ENCODE measurements around the gene TMEM242.

The TMEM242 gene

DNA sequence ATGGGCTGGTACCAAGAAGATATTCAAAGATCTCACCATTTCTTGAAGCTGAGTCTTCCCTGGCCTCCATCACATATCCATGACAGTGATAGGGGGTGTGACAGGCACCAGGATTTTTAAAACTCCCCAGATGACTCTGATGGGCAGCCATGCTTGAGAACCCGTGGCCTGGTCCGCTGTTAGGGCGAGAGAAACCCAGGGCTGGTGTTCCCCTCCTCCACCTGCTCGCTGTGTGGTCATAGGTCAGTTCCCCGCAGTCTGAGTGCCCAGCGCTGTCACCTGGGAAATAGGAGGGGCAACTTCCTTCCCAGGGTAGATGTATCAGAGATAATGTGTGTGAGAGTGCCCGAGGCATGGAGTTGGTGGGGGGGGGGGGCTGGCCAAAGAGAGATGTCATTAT is 50.9 kb downstream of the TMEM242 start:
- Mint-ChIP-seq H3K4me1 (peaks cover 4% of the 10 kb centered on the region), H3K4me3 (no peak overlapping the region), H3K36me3 (no peaks in the 10 kb centered on the region), H3K27ac (no peak overlapping the region), H3K27me3 (no peaks in the 10 kb centered on the region), H3K9me3 (peaks cover 7% of the 10 kb centered on the region)

DNA sequence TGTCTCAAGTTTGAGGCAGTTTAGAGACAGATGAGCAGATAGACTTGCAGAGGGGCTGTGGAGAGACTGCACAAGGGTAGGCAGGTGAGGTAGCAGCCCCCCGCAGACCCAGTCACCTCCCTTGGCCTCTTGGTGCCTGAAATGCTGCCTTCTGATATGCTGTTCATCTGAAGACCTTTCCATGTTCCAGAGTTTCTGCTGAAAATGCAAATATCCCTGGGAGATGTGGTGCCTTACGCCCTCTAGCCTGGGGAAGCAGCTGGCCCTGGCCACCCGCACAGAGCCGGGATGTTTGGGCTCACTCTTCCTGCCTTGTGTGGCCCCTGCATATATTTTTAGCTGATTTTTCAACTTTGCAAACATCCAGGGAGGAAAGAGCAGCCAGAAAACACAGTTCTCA is 51.4 kb downstream of the TMEM242 start:
- Mint-ChIP-seq H3K4me1 (peaks cover 4% of the 10 kb centered on the region), H3K36me3 (no peaks in the 10 kb centered on the region), H3K4me3 (no peak overlapping the region), H3K27me3 (no peaks in the 10 kb centered on the region), H3K27ac (no peak overlapping the region), H3K9me3 (peaks cover 7% of the 10 kb centered on the region)

DNA sequence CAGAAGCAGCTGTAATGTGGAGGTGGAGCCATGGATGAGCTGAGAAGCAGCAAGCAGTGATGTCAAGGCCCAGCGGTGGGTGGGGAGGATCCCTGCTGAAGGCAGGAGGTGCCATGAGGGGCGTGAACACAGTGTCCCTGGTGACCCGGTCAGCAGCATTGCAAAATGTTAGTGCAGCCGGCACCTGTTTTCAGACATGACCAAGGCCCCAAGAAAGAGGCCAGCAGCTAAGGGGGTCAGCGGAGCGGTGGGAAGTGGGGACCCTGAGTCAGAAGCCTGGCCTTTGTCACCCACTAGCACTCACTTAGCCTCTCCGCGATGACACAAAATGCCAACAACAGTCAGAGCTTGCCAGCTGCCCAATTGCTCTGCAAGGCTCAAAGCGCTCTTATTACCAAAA is 51.9 kb downstream of the TMEM242 start:
- Mint-ChIP-seq H3K36me3 (no peaks in the 10 kb centered on the region), H3K27me3 (no peaks in the 10 kb centered on the region), H3K4me1 (peaks cover 4% of the 10 kb centered on the region), H3K27ac (no peak overlapping the region), H3K4me3 (no peak overlapping the region), H3K9me3 (peaks cover 7% of the 10 kb centered on the region)

DNA sequence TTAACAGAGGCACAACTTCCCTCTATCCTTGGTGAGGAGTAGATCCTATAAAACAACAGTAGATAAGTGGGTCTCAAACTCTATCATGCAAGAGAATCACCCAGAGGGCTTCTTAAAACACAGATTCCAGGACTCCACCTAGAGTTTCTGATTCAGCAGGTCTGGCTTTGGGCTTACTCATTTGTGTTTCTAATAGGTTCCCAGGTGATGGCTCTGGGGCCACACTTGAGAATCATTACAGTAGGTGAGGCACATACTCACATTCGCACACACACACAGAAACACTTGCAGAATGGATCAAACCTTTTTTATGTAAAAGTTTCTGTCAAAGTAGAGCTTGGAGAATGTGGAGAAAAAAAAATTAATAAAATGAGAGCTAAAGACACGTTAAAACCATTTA is 52.4 kb downstream of the TMEM242 start:
- no peaks in the 10 kb centered on the region for H3K36me3 Mint-ChIP-seq
- no peak overlapping the region for H3K27ac Mint-ChIP-seq
- H3K4me3 Mint-ChIP-seq, result no peak overlapping the region
- peaks cover 7% of the 10 kb centered on the region for H3K9me3 Mint-ChIP-seq
- peaks cover 4% of the 10 kb centered on the region for H3K4me1 Mint-ChIP-seq
- H3K27me3 Mint-ChIP-seq, result no peaks in the 10 kb centered on the region

DNA sequence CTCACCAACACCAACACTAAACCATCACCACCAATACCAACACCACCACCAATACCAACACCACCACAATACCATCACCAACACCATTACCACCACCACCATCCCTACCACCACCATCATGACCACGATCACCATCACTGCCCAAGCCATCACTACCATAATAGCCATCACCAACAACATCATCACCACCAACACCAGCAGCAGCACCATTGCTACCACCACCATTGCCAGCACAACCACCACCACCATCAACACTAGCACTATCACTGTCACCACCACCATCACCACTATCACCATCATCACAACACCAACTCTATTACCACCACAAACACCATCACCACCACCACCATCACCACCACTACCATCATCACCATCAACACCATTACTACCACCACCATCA is 53.0 kb downstream of the TMEM242 start:
- Mint-ChIP-seq H3K4me3 (no peak overlapping the region), H3K4me1 (peaks cover 4% of the 10 kb centered on the region), H3K27me3 (no peaks in the 10 kb centered on the region), H3K27ac (no peak overlapping the region), H3K9me3 (peaks cover 7% of the 10 kb centered on the region), H3K36me3 (no peaks in the 10 kb centered on the region)

DNA sequence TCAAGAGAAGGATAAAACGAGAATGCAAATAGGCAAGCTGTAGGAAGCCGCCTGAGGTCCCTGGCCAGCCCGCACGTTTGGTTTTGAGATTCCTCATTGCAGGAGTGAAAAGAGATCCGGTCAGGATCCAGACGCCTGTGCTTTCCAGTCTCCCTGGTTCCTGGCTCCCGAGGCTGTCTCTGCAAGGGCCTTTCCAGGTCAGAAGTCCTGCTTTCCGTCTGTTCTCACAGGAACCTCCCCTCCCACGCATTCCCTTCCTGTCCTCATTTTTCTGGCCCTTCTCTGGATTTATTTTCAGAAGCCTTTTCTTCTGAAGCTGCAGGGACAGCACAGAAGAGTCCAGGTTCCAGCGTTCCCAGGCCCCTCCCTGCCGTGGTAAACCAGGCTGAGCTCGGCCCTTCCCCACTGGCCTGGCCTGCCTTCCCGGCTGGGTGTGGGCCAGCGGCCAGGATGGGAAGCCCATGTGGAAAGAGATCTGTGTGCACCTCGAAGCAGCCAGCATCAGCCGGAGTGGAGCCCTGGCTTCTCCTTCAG is 54.0 kb downstream of the TMEM242 start:
- H3K4me1 Mint-ChIP-seq, result peaks cover 4% of the 10 kb centered on the region
- H3K36me3 Mint-ChIP-seq, result no peaks in the 10 kb centered on the region
- no peaks in the 10 kb centered on the region for H3K27me3 Mint-ChIP-seq
- H3K4me3 Mint-ChIP-seq, result no peak overlapping the region
- H3K27ac Mint-ChIP-seq, result no peak overlapping the region
- H3K9me3 Mint-ChIP-seq, result peaks cover 7% of the 10 kb centered on the region

DNA sequence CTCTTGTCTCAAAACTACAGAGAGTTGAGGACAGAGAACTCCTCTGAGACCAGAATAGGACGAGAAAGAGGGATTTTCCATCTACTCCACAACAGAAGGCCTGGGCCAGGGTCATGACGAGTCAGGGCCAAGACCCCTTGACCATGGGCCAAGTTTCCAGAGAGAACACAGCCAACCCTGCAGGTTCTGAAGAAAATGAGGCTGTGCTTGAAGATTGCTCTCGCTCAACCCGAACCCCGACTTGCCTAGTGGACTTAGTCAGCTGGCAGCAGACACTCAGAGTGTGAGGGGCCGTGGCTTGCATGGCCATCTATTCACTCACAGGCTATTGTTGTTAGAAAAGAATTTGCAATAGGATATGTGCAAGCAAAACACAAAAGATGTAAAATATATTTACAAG is 54.5 kb downstream of the TMEM242 start:
- Mint-ChIP-seq H3K27me3 (no peaks in the 10 kb centered on the region), H3K36me3 (no peaks in the 10 kb centered on the region), H3K4me3 (no peak overlapping the region), H3K4me1 (peaks cover 2% of the 10 kb centered on the region), H3K27ac (no peak overlapping the region), H3K9me3 (peaks cover 7% of the 10 kb centered on the region)

DNA sequence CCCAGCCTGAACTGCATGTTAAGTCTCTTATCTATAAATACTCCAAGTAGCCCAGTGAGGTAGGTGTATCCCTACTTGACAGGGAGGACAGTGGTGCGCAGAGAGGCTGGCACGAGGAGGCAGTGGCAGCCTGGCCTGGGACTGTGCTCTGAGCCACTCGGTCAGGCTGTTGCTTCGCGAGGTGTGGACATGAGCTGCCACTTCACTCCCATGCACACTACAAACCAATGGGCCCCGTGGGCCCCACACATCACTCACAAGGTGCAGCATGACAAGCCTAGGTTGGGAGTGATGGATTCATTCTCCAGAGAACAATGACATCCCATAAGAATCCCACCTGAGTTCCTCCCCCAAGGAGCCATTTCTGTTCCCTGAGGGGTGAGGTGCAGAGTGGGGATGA is 54.9 kb downstream of the TMEM242 start:
- Mint-ChIP-seq H3K9me3 (peaks cover 7% of the 10 kb centered on the region), H3K27ac (no peak overlapping the region), H3K27me3 (no peaks in the 10 kb centered on the region), H3K36me3 (no peaks in the 10 kb centered on the region), H3K4me1 (no peaks in the 10 kb centered on the region), H3K4me3 (no peak overlapping the region)

DNA sequence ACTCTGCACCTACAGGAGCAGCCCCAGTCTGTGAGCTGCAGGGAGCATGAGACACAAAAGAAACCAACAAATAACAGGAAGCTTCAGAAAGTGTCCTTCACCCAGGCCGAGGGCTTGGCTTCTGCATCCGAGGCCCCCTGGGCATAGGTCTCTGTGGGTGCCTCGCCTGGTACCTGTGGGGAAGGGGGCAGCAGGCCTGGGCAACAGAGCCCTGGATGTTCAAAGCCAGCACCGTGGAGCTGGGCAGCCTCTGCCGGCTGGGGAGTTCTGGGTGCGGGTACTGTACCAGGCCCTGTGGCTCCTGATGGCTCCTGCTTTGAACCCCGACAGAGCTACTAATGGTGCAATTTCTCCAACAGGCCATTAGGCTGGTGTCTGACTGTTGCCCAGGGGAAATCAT is 55.7 kb downstream of the TMEM242 start:
- Mint-ChIP-seq H3K27me3 (no peaks in the 10 kb centered on the region), H3K4me1 (no peaks in the 10 kb centered on the region), H3K27ac (no peak overlapping the region), H3K9me3 (peaks cover 7% of the 10 kb centered on the region), H3K4me3 (no peak overlapping the region), H3K36me3 (no peaks in the 10 kb centered on the region)

DNA sequence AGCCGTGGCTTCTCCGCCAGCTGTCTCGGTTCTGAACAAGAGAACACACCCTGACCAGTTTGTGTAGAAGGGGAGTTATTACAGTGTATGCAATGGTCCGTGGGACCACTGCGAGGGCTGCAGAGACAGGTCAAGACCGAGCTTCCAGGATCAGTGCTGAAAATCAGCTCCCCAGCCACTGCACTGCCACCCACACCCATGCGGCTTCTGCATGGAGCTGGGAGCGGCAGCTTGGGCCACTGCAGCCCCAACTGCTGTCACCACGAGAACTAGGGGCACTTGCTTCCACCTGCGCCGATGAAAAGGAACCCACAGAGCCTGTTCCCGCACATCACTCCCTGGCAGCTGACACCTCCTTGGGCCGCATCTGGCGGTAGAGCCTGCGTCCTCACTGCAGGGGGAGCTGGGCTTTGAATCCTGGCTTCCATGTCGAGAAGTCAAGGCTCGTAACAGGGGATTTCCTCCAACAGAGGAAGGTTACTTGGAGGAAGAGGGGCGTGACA is 56.2 kb downstream of the TMEM242 start:
- Mint-ChIP-seq H3K27me3 (no peaks in the 10 kb centered on the region), H3K4me3 (no peak overlapping the region), H3K27ac (no peak overlapping the region), H3K36me3 (no peaks in the 10 kb centered on the region), H3K4me1 (no peaks in the 10 kb centered on the region), H3K9me3 (peaks cover 7% of the 10 kb centered on the region)

DNA sequence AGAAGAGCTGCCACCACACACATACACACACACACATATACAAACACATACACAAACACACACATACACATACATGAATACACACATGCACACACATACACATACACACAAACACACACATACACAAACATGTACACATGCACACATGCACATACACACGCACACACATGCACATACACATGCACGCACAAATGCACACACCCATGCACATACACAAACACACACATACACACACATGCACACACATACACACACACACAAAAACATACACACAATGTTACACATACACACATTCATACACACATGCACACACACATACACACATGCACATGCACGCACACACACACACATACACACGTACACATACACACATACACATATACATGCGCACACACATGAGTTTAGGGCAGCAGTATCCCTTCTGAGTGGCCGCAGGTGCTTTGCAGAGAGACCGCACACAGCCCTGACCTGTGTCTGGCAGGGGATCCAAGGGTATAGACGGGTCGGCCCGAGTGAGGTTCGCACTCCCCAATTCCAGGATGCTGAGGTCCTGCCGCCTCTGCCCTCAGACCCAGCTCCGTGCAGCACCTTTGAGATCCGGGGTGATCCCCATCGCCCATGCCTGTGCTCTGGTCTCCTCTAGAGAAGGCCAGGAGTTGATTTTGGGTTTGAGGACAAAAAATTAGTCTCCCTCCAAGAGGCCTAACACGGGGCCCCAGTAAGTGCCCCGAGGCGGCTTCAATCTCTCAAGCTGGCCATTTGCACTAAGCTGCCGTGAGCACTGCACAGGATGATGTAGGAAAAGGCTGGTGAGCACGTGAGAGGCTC is 56.8 kb downstream of the TMEM242 start:
- Mint-ChIP-seq H3K9me3 (peaks cover 7% of the 10 kb centered on the region), H3K4me1 (no peaks in the 10 kb centered on the region), H3K4me3 (no peak overlapping the region), H3K27me3 (no peaks in the 10 kb centered on the region), H3K27ac (no peak overlapping the region), H3K36me3 (no peaks in the 10 kb centered on the region)

DNA sequence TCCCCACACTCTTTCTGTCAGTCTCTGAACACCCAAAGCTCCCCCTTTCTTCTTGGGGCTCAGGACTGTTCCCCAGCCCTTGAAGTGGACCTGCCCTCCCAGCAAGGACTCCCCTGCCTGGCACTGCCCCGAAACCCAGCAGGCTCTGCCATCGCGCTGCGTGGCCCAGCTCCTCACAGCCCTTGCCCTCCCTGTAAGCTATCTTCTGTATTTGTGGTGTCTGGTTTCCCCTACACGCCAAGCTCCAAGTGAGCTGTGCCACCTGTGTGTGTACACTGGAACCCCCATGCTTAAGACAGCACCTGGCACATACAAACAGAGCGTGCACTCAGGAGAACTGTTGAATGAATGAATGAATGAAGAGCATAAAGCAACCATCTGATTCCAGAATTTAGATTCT is 57.7 kb downstream of the TMEM242 start:
- peaks cover 5% of the 10 kb centered on the region for H3K9me3 Mint-ChIP-seq
- H3K36me3 Mint-ChIP-seq, result no peaks in the 10 kb centered on the region
- H3K4me1 Mint-ChIP-seq, result no peaks in the 10 kb centered on the region
- no peak overlapping the region for H3K27ac Mint-ChIP-seq
- no peaks in the 10 kb centered on the region for H3K27me3 Mint-ChIP-seq
- no peak overlapping the region for H3K4me3 Mint-ChIP-seq

DNA sequence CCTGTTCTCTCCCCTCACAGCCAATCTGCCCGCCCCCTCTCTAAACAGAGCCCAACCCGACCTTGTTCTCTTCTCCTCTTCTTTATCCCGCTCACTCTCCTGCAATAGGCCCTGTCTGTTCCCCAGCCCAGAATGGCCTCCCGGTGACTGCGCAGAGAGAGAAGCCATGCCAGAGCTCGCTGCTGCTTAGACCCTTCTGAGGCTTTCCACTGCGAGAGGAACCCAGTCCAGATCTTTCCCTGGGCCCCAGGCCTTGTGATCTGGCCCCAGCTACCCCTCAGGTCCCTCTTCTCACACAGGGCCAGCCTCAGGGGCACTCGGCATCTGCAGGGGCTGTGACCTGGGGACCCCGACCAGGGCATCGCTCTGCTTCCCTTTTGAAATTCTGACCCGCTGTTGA is 58.1 kb downstream of the TMEM242 start:
- no peak overlapping the region for H3K27ac Mint-ChIP-seq
- H3K27me3 Mint-ChIP-seq, result no peaks in the 10 kb centered on the region
- no peaks in the 10 kb centered on the region for H3K4me1 Mint-ChIP-seq
- H3K4me3 Mint-ChIP-seq, result no peak overlapping the region
- H3K36me3 Mint-ChIP-seq, result no peaks in the 10 kb centered on the region
- peaks cover under 1% of the 10 kb centered on the region for H3K9me3 Mint-ChIP-seq

DNA sequence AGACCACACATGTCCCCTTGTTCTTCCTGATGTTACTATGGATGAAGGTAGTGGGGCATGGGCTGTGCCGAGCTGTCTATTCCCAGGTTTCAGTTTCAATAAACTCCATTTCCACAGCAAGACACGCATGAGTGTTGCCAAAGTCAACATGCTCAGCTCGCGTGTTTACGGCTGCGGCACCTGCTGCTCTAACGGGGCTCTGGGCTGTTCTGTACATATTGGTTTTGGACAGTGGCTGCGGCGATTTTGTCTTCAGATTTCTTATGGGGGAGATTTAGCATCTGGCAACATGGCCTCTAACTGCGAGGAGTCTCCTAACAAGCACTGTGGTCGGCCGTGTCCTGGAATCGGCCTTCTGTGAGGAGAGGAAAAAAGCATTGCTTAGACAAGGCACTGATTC is 58.6 kb downstream of the TMEM242 start:
- H3K27ac Mint-ChIP-seq, result no peak overlapping the region
- H3K36me3 Mint-ChIP-seq, result no peaks in the 10 kb centered on the region
- no peaks in the 10 kb centered on the region for H3K27me3 Mint-ChIP-seq
- no peaks in the 10 kb centered on the region for H3K9me3 Mint-ChIP-seq
- H3K4me1 Mint-ChIP-seq, result no peaks in the 10 kb centered on the region
- H3K4me3 Mint-ChIP-seq, result no peak overlapping the region

DNA sequence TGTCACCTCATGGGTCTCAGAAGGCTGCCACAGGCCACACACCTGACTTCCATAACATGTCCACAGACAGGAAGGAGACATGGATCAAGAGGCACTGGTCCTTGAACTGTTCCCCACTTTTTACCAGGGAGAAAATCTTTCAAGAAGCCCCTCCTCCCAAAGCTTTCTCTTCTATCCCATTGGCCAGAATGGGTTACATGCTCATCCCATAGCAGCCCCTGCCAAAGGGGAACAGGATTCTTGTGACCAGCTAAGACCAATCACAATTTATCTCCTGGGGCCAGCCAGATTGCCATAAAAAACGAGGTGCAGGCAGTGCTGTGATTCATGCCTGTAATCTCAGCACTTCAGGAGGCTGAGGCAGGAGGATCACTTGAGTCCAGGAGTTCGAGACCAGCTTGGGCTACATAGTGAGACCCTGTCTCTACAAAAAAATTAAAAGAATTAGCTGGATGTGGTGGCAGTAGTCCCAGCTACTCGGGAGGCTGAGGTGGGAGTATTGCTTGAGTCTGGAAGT is 59.4 kb downstream of the TMEM242 start:
- H3K4me1 Mint-ChIP-seq, result no peaks in the 10 kb centered on the region
- H3K27ac Mint-ChIP-seq, result no peak overlapping the region
- H3K9me3 Mint-ChIP-seq, result no peaks in the 10 kb centered on the region
- H3K36me3 Mint-ChIP-seq, result no peaks in the 10 kb centered on the region
- H3K27me3 Mint-ChIP-seq, result no peaks in the 10 kb centered on the region
- H3K4me3 Mint-ChIP-seq, result no peak overlapping the region

DNA sequence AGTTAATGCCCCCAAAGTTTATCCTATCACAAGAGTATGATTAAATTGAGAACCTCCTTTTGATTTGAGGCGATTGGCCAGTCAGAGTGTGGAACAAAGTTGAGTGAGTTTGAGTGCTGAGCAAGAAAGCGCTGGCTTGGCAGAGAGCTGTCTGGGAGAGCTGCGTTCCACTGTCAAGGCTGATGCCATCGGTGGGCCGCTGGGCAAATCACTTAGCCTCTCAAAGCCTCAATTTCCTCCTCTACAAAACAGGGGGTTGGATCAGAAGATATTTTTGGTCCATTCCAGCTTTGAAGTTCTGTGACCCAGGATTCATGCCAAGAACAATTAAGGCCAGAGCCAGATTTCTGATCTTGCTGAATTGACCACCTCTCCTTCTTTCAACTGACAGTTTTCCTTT is 60.2 kb downstream of the TMEM242 start:
- H3K27me3 Mint-ChIP-seq, result no peaks in the 10 kb centered on the region
- H3K27ac Mint-ChIP-seq, result no peak overlapping the region
- H3K9me3 Mint-ChIP-seq, result no peaks in the 10 kb centered on the region
- H3K36me3 Mint-ChIP-seq, result no peaks in the 10 kb centered on the region
- no peak overlapping the region for H3K4me3 Mint-ChIP-seq
- no peaks in the 10 kb centered on the region for H3K4me1 Mint-ChIP-seq

All from activated naive CD4-positive, alpha-beta T cell treated with anti-CD3 and anti-CD28 coated beads, Interleukin-2, amount 50 U/mL, for 24 hours (primary cell).